CD4-positive, alpha-beta T cell treated with Interferon alpha-2 for 1 hour (primary cell): Measurements from ENCODE around the gene TMEFF1.

Experiments
- DNase-seq, 2 donors: peaks; one replicate each; pipeline ENCODE4 v3.0.0-alpha.2; 2020 to 2022

Gene TMEFF1

GRCh38 chr9:100448266-100448665, 24.7 kb upstream of the TMEFF1 start:
- DNase-seq, result no peak

GRCh38 chr9:100449420-100449819, 23.5 kb upstream of the TMEFF1 start:
- DNase-seq, result no peak

- no peak for DNase-seq
Measured at GRCh38 chr9:100452894-100453293, 20.1 kb upstream of the TMEFF1 start.

GRCh38 chr9:100455470-100455869, 17.5 kb upstream of the TMEFF1 start:
- DNase-seq, result no peak

GRCh38 chr9:100457517-100457916, 15.4 kb upstream of the TMEFF1 start:
- DNase-seq, result no peak

GRCh38 chr9:100459963-100460362, 13.0 kb upstream of the TMEFF1 start:
- DNase-seq, result no peak

GRCh38 chr9:100465274-100465673, 7.7 kb upstream of the TMEFF1 start:
- no peak for DNase-seq

- no peak for DNase-seq
Measured at GRCh38 chr9:100465761-100466160, 7.2 kb upstream of the TMEFF1 start.

- DNase-seq, result no peak
Measured at GRCh38 chr9:100466171-100466828, 6.6 kb upstream of the TMEFF1 start.

- no peak for DNase-seq
Measured at GRCh38 chr9:100466829-100467221, 6.1 kb upstream of the TMEFF1 start.

- no peak for DNase-seq
Measured at GRCh38 chr9:100468041-100468440, 4.9 kb upstream of the TMEFF1 start.

- no peak for DNase-seq
Measured at GRCh38 chr9:100472268-100472667, 681 bp upstream of the TMEFF1 start.

GRCh38 chr9:100473276-100474081, 530 bp downstream of the TMEFF1 start:
- DNase-seq, result peak in 1 of 2 donors; percentile 7

- DNase-seq, result no peak
Measured at GRCh38 chr9:100474082-100474923, 1.4 kb downstream of the TMEFF1 start.

- DNase-seq, result no peak
Measured at GRCh38 chr9:100474924-100475276, 2.0 kb downstream of the TMEFF1 start.

GRCh38 chr9:100477241-100477640, 4.3 kb downstream of the TMEFF1 start:
- no peak for DNase-seq

GRCh38 chr9:100478192-100478591, 5.2 kb downstream of the TMEFF1 start:
- no peak for DNase-seq

- DNase-seq, result no peak
Measured at GRCh38 chr9:100479820-100480219, 6.9 kb downstream of the TMEFF1 start.

- DNase-seq, result no peak
Measured at GRCh38 chr9:100485196-100485595, 12.2 kb downstream of the TMEFF1 start.

GRCh38 chr9:100486479-100487176, 13.7 kb downstream of the TMEFF1 start:
- no peak for DNase-seq

GRCh38 chr9:100488177-100488576, 15.2 kb downstream of the TMEFF1 start:
- no peak for DNase-seq

GRCh38 chr9:100489836-100490235, 16.9 kb downstream of the TMEFF1 start:
- DNase-seq, result no peak

- no peak for DNase-seq
Measured at GRCh38 chr9:100492952-100493351, 20.0 kb downstream of the TMEFF1 start.
